ENCODE measurements around the gene HDLBP. TPM values are rescaled to one million over a fixed set of nuclear protein-coding genes. Genes with fewer than 3 reads are reported as not detected.
A peak's percentile ranks its signal among the peaks of the same experiment; 100 is the strongest.

HDLBP gene
- total RNA-seq, 2 experiments from 2014 or later: 170 to 176 TPM

DNA sequence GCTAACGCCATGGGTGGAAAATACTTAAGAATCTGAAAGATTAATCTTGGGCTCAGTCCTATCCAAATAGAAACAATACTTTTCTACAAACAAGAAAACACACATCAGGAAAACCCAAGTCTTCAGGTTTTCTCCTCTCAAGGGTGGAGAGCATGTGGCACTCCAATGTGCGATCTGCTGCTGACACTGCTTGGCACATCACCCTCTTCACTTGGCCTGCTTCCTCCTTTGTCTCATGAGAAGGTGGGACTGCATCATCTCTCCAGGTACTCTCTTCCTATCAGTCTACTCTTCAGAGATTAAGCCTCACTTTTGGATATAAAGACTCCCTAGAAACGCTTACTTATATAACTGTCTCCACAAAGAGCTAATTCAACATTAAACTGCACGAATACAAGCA is 26.4 kb downstream of the HDLBP start:
- no peaks in the 10 kb centered on the region for H3K9me3 ChIP-seq (ENCODE audit: low read length)
- TSS peak; percentile 17 for BruUV-seq (replicated peaks)
- H3K27ac ChIP-seq (ENCODE audit: low read depth, low read length, poor library complexity, severe bottlenecking): no peak overlapping the region

DNA sequence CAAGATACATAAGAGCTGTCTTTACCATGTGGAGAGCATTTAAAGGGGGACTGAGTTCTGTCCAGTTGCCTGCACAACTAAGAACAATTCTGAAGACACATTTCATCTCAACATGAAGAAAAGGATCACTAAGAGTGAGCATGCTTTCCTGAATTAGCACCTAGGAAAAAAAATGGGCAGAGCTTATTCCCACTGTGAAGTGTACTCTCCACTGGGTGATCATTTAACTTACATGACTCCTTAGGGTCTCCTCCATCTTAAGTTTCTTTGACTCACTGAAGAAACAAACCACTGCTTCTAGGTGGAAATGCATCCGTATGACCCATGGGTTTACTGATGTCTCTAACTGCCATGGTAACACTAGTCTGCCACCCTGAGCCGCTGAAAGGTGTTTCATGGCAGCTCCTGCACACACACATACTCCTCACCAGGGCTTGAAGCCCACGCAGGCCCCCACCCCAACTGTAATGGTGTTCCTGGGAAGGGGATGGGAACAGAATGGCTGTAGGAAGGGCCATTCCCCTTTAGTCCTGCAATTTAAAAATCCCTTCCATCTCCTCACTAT is 27.1 kb downstream of the HDLBP start:
- BruUV-seq (replicated peaks): no TSS peak
- Histone ChIP-seq H3K4me1 (ENCODE audit: insufficient read depth, low read length, poor library complexity, severe bottlenecking) (peaks cover 18% of the 10 kb centered on the region), H3K79me2 (ENCODE audit: insufficient read depth, low read depth, low read length) (peaks cover 41% of the 10 kb centered on the region), H3K9me2 (ENCODE audit: insufficient read depth, low read length) (no peaks in the 10 kb centered on the region), H2AFZ (ENCODE audit: low read length) (no peak overlapping the region), H3K4me2 (ENCODE audit: low read length) (no peak overlapping the region), H3K27ac (ENCODE audit: low read depth, low read length, poor library complexity, severe bottlenecking) (no peak overlapping the region), H3K4me3 (ENCODE audit: low read depth, low read length, poor library complexity, severe bottlenecking) (no peak overlapping the region), H3K9me3 (ENCODE audit: low read length) (no peaks in the 10 kb centered on the region), H4K20me1 (ENCODE audit: insufficient read depth, low read length) (peaks cover 4% of the 10 kb centered on the region; the same call in 1 of the 2 replicates), H3K36me3 (ENCODE audit: insufficient read depth, low read length) (peaks cover 32% of the 10 kb centered on the region)
- ChIA-PET CTCF (ENCODE audit: unreplicated experiment) (no interaction called here), POLR2A (interaction anchor here (0.7 to 1.0 kb wide), 2 partner anchors 27 to 302 kb away, joined by 3 read pairs; no protein-coding TSS in a partner anchor)
- no peak for TF ChIP-seq EZH2phosphoT487 (IDR thresholded peaks at IDR 0.05; ENCODE audit: borderline replicate concordance, low read depth, low read length)
- TF ChIP-seq, protein P1, sequence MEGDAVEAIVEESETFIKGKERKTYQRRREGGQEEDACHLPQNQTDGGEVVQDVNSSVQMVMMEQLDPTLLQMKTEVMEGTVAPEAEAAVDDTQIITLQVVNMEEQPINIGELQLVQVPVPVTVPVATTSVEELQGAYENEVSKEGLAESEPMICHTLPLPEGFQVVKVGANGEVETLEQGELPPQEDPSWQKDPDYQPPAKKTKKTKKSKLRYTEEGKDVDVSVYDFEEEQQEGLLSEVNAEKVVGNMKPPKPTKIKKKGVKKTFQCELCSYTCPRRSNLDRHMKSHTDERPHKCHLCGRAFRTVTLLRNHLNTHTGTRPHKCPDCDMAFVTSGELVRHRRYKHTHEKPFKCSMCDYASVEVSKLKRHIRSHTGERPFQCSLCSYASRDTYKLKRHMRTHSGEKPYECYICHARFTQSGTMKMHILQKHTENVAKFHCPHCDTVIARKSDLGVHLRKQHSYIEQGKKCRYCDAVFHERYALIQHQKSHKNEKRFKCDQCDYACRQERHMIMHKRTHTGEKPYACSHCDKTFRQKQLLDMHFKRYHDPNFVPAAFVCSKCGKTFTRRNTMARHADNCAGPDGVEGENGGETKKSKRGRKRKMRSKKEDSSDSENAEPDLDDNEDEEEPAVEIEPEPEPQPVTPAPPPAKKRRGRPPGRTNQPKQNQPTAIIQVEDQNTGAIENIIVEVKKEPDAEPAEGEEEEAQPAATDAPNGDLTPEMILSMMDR (conservative IDR thresholded peaks at IDR 0.05; ENCODE audit: low read length): no peak
- DNase-seq (ENCODE audit: low spot score): no peak
- intact Hi-C loops (cut with micrococcal nuclease; ENCODE audit: unreplicated experiment): no loop called here

More for the DNA sequence above, 26.4 kb downstream of the HDLBP start:
- Histone ChIP-seq H3K79me2 (ENCODE audit: insufficient read depth, low read depth, low read length) (peaks cover 47% of the 10 kb centered on the region), H3K9me2 (ENCODE audit: insufficient read depth, low read length) (no peaks in the 10 kb centered on the region), H4K20me1 (ENCODE audit: insufficient read depth, low read length) (peaks cover 4% of the 10 kb centered on the region; the same call in 1 of the 2 replicates), H3K36me3 (ENCODE audit: insufficient read depth, low read length) (peaks cover 32% of the 10 kb centered on the region), H2AFZ (ENCODE audit: low read length) (no peak overlapping the region), H3K4me2 (ENCODE audit: low read length) (no peak overlapping the region), H3K4me3 (ENCODE audit: low read depth, low read length, poor library complexity, severe bottlenecking) (no peak overlapping the region), H3K4me1 (ENCODE audit: insufficient read depth, low read length, poor library complexity, severe bottlenecking) (peaks cover 18% of the 10 kb centered on the region)
- ChIA-PET POLR2A (interaction anchor here (0.7 to 2.4 kb wide), 5 partner anchors 13 to 303 kb away, joined by 3 to 7 read pairs (median 4); no protein-coding TSS in a partner anchor), CTCF (ENCODE audit: unreplicated experiment) (no interaction called here)
- TF ChIP-seq, protein P1 (conservative IDR thresholded peaks at IDR 0.05; ENCODE audit: low read length): no peak
- TF ChIP-seq EZH2phosphoT487 (IDR thresholded peaks at IDR 0.05; ENCODE audit: borderline replicate concordance, low read depth, low read length): no peak
- intact Hi-C loops (cut with micrococcal nuclease; ENCODE audit: unreplicated experiment): no loop called here
- no peak for DNase-seq (ENCODE audit: low spot score)

DNA sequence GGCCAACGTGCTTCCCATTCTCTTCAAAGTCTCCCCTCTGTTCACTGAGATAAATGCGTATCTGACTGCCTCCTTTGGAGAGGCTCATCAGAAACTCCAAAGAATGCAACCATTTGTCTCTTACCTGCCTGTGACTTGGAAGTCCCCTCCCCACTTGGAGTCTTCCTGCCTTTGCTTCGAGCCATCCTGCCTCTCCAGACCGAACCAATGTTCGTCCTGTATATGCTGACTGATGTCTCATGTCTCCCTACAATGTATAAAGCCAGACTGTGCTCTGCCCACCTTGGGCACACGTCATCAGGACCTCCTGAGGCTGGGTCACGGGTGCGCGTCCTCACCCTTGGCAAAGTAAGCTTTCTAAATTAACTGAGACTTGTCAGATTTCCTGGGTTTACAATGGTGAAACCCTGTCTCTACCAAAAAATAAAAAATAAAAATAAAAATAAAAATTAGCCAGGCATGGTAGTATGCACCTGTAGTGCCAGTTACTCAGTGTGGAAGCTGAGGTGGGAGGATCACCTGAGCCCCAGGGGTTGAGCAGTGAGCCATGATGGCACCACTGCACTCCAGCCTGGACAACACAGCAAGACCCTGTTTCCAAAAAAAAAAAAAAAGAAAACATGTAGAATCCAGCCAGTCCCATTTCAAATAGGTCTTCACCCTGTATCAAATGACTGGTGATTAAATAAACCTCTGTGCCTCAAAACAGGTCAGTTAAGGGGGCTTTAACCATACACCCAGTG is 29.0 kb downstream of the HDLBP start:
- Histone ChIP-seq H3K9me3 (ENCODE audit: low read length) (no peaks in the 10 kb centered on the region), H2AFZ (ENCODE audit: low read length) (no peak overlapping the region), H3K27ac (ENCODE audit: low read depth, low read length, poor library complexity, severe bottlenecking) (no peak overlapping the region), H3K4me3 (ENCODE audit: low read depth, low read length, poor library complexity, severe bottlenecking) (no peak overlapping the region), H3K36me3 (ENCODE audit: insufficient read depth, low read length) (peaks cover 32% of the 10 kb centered on the region), H3K79me2 (ENCODE audit: insufficient read depth, low read depth, low read length) (peaks cover 28% of the 10 kb centered on the region; the same call in 1 of the 2 replicates), H4K20me1 (ENCODE audit: insufficient read depth, low read length) (peaks cover 4% of the 10 kb centered on the region; the same call in 1 of the 2 replicates), H3K9me2 (ENCODE audit: insufficient read depth, low read length) (no peaks in the 10 kb centered on the region), H3K4me2 (ENCODE audit: low read length) (no peak overlapping the region), H3K4me1 (ENCODE audit: insufficient read depth, low read length, poor library complexity, severe bottlenecking) (no peaks in the 10 kb centered on the region)
- no peak for DNase-seq (ENCODE audit: low spot score)
- ChIA-PET POLR2A (no interaction called here), CTCF (ENCODE audit: unreplicated experiment) (no interaction called here)
- TF ChIP-seq, protein P1 (conservative IDR thresholded peaks at IDR 0.05; ENCODE audit: low read length): no peak
- TF ChIP-seq EZH2phosphoT487 (IDR thresholded peaks at IDR 0.05; ENCODE audit: borderline replicate concordance, low read depth, low read length): no peak
- no TSS peak for BruUV-seq (replicated peaks)
- intact Hi-C loops (cut with micrococcal nuclease; ENCODE audit: unreplicated experiment): no loop called here
